Ishikawa (cell line): ENCODE results near the gene EIPR1.

Experiments used
- CEBPB ChIP-seq: IDR thresholded peaks from 2 replicates; pipeline ENCODE4 v1.6.1; 2012
- CREB1 ChIP-seq: IDR thresholded peaks from 2 replicates; pipeline ENCODE4 v1.6.1; 2012; ENCODE audit warnings: low read depth
- EGR1 ChIP-seq: IDR thresholded peaks from 2 replicates; pipeline ENCODE4 v1.6.1; 2012
- EP300 ChIP-seq: IDR thresholded peaks from 2 replicates; pipeline ENCODE4 v1.6.1; 2012; ENCODE audit warnings: borderline replicate concordance
- FOXM1 ChIP-seq: IDR thresholded peaks from 2 replicates; pipeline ENCODE4 v1.6.1; 2012; ENCODE audit warnings: low read depth, borderline replicate concordance
- NFIC ChIP-seq: IDR thresholded peaks from 2 replicates; pipeline ENCODE4 v1.6.1; 2012
- RAD21 ChIP-seq: IDR thresholded peaks from 2 replicates; pipeline ENCODE4 v1.6.1; 2012; ENCODE audit warnings: low read depth
- TAF1 ChIP-seq: IDR thresholded peaks from 2 replicates; pipeline ENCODE4 v1.6.1; 2012; ENCODE audit warnings: low read depth, mild to moderate bottlenecking
- TCF12 ChIP-seq: IDR thresholded peaks from 2 replicates; pipeline ENCODE4 v1.6.1; 2012; ENCODE audit warnings: low read depth
- TEAD4 ChIP-seq: IDR thresholded peaks from 2 replicates; pipeline ENCODE4 v1.6.1; 2012
- YY1 ChIP-seq: IDR thresholded peaks from 2 replicates; pipeline ENCODE4 v1.6.1; 2012; ENCODE audit warnings: low read depth
- ZBTB7A ChIP-seq: IDR thresholded peaks from 2 replicates; pipeline ENCODE4 v1.6.1; 2012; ENCODE audit warnings: low read depth
- TF ChIP-seq, protein P1 (sequence below): IDR thresholded peaks from 2 replicates; pipeline ENCODE4 v1.6.1; 2012; ENCODE audit warnings: low read depth, mild to moderate bottlenecking
- TF ChIP-seq, protein P2 (sequence below): IDR thresholded peaks from 2 replicates; pipeline ENCODE4 v1.6.1; 2012
- TF ChIP-seq, protein P3 (sequence below): IDR thresholded peaks from 2 replicates; pipeline ENCODE4 v1.6.1; 2012

The EIPR1 gene

DNA sequence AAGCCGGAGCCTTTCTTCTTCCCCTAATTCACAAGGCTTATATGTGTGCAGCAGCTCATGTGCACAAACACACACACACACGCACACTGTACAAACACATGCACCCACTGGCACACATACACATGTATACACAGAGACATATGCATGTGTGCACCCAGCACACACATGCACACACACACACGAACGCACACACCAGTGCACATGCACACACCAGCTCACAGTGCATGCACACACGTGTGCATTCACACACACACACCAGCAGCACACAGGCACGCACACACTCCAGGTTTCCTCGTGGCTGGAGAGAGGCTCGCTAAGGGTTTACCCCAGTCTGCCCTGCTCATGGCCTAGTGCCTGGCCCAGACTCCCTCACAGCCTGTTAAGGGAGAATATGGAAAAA is 234.0 kb downstream of the EIPR1 start:
- TF ChIP-seq RAD21 (no peak), NFIC (no peak), YY1 (no peak), EGR1 (no peak)

DNA sequence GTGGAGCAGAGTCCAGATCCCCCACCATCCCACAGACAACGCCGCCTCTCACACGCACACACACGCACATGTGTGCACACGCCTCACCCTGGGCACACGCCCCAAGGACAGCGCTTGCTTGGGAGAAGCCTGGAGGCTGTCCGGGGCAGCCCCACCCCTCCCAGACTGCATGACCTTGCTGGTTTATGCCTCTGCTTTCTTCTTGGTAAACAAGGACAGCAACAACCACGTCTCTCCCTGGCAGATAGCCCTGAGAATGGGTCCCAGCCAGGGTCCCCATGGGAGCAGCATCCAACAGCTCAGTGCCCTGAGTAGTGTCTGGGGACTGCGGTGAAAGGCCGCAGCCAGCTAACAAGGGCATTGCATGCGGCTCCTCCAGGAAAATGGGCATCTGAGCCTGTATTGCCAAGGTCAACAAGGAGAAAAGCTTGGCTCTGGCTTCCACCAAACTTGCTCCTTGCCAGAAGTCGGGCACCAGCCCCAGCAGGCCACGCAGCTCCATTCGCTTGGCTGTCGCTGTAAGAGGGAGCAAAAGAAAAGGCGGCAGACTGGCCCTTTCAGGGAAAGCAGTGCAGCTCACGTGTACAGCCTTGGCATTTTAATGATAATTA is 234.6 kb downstream of the EIPR1 start:
- TF ChIP-seq TEAD4: no peak
- no peak for TF ChIP-seq FOXM1
- TF ChIP-seq TCF12: no peak
- no peak for TF ChIP-seq YY1
- TF ChIP-seq, protein P1, sequence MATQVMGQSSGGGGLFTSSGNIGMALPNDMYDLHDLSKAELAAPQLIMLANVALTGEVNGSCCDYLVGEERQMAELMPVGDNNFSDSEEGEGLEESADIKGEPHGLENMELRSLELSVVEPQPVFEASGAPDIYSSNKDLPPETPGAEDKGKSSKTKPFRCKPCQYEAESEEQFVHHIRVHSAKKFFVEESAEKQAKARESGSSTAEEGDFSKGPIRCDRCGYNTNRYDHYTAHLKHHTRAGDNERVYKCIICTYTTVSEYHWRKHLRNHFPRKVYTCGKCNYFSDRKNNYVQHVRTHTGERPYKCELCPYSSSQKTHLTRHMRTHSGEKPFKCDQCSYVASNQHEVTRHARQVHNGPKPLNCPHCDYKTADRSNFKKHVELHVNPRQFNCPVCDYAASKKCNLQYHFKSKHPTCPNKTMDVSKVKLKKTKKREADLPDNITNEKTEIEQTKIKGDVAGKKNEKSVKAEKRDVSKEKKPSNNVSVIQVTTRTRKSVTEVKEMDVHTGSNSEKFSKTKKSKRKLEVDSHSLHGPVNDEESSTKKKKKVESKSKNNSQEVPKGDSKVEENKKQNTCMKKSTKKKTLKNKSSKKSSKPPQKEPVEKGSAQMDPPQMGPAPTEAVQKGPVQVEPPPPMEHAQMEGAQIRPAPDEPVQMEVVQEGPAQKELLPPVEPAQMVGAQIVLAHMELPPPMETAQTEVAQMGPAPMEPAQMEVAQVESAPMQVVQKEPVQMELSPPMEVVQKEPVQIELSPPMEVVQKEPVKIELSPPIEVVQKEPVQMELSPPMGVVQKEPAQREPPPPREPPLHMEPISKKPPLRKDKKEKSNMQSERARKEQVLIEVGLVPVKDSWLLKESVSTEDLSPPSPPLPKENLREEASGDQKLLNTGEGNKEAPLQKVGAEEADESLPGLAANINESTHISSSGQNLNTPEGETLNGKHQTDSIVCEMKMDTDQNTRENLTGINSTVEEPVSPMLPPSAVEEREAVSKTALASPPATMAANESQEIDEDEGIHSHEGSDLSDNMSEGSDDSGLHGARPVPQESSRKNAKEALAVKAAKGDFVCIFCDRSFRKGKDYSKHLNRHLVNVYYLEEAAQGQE: no peak
- TF ChIP-seq RAD21: no peak
- TF ChIP-seq, protein P2, sequence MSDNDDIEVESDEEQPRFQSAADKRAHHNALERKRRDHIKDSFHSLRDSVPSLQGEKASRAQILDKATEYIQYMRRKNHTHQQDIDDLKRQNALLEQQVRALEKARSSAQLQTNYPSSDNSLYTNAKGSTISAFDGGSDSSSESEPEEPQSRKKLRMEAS: no peak
- no peak for TF ChIP-seq EP300
- no peak for TF ChIP-seq CREB1
- no peak for TF ChIP-seq EGR1
- TF ChIP-seq NFIC: no peak
- TF ChIP-seq, protein P3, sequence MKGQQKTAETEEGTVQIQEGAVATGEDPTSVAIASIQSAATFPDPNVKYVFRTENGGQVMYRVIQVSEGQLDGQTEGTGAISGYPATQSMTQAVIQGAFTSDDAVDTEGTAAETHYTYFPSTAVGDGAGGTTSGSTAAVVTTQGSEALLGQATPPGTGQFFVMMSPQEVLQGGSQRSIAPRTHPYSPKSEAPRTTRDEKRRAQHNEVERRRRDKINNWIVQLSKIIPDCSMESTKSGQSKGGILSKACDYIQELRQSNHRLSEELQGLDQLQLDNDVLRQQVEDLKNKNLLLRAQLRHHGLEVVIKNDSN: no peak
- no peak for TF ChIP-seq TAF1
- no peak for TF ChIP-seq CEBPB
- TF ChIP-seq ZBTB7A: no peak

DNA sequence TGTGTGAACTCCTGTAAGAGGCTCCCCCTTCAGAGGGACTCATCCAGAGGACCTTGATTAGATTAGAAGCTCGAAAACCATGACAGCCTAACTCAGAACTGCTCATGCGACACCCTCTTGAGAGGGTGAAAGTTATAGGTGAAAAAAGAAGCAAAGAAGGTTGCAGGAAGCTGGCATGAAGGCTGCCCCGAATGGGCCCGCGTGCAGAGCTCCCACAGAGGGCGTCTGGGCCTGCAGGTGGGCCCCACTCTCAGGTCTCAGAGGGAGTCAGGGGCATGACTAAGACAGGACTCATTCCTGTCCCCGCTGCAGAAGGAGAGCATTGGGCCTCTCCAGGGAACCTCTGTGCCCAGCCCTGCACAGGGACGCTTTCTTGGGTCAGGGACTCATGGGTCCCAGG is 235.4 kb downstream of the EIPR1 start:
- TF ChIP-seq RAD21: no peak
- no peak for TF ChIP-seq YY1

DNA sequence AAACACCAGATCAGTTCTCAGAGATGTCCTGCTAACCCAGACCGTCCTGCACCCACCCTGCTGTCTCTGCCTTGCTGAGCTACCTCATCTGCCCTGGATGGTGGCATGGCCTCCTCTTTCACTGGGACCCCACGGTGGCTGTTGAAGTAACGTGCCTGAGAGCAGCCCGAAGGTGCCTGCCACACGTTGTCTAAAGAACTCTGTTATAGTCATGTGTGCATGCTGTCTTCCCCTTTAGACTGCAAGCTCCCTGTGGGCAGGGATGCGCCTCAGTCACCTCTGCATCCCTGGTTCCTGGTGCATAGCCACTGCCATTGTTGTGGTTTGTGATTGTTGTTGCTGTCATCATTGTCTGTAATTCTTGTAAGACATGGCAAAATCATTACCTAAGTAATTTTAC is 235.9 kb downstream of the EIPR1 start:
- TF ChIP-seq TEAD4 (no peak), CREB1 (no peak), FOXM1 (no peak), NFIC (no peak), CEBPB (no peak), RAD21 (no peak), YY1 (no peak), TAF1 (no peak)
- TF ChIP-seq, protein P3: no peak
- TF ChIP-seq, protein P1: no peak

DNA sequence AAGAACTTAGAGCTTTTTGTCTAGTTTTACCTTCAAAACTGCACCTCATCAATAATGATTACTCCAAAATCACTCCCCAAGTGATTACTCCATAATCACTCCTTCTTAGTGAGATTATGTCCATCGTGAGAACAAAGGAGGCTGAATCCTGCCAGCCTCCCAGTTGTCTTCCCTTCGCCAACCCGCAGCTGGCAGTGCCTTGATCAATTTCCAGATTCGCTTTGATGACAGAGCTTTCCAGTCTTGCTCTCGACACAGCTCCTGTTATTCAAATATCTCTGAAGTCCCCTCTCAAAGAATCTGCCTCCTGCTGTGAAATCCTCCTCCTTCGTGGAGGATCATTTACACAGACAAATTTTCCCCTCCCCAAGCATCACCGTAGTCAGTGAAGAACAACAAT is 237.7 kb downstream of the EIPR1 start:
- TF ChIP-seq TEAD4: no peak
- no peak for TF ChIP-seq ZBTB7A
- no peak for TF ChIP-seq TAF1
- TF ChIP-seq, protein P2: no peak
- TF ChIP-seq NFIC: no peak
- TF ChIP-seq EP300: no peak
- no peak for TF ChIP-seq CEBPB
- TF ChIP-seq, protein P3: no peak
- no peak for TF ChIP-seq EGR1
- no peak for TF ChIP-seq RAD21
- no peak for TF ChIP-seq CREB1
- no peak for TF ChIP-seq FOXM1
- no peak for TF ChIP-seq TCF12
- no peak for TF ChIP-seq YY1
- TF ChIP-seq, protein P1: no peak
